ENCODE results near the gene NRARP.
A peak's percentile ranks its signal among the peaks of the same experiment; 100 is the strongest.

Gene NRARP

GRCh38 chr9:137293094-137293481, 9.0 kb downstream of the NRARP start:
- H3K27me3 ChIP-seq (ENCODE audit: control insufficient read depth, insufficient read depth, low read length): peaks cover 9% of the 10 kb centered on the region
- no peak overlapping the region for H3K9ac ChIP-seq (ENCODE audit: low read depth, low read length)
- peaks cover 2% of the 10 kb centered on the region for H3K4me1 ChIP-seq (ENCODE audit: control insufficient read depth, insufficient read depth, low read length)
- no peaks in the 10 kb centered on the region for H3K9me3 ChIP-seq (ENCODE audit: control insufficient read depth, insufficient read depth, low read length)
- no peak overlapping the region for H3K4me3 ChIP-seq (ENCODE audit: low read depth, low read length)
- H3K36me3 ChIP-seq (ENCODE audit: control insufficient read depth, insufficient read depth, low read length): no peaks in the 10 kb centered on the region

GRCh38 chr9:137286975-137287383, 15.1 kb downstream of the NRARP start:
- H3K9ac ChIP-seq (ENCODE audit: low read depth, low read length): no peak overlapping the region
- H3K4me3 ChIP-seq (ENCODE audit: low read depth, low read length): no peak overlapping the region
- no peaks in the 10 kb centered on the region for H3K36me3 ChIP-seq (ENCODE audit: control insufficient read depth, insufficient read depth, low read length)
- H3K9me3 ChIP-seq (ENCODE audit: control insufficient read depth, insufficient read depth, low read length): no peaks in the 10 kb centered on the region
- no peaks in the 10 kb centered on the region for H3K4me1 ChIP-seq (ENCODE audit: control insufficient read depth, insufficient read depth, low read length)
- H3K27me3 ChIP-seq (ENCODE audit: control insufficient read depth, insufficient read depth, low read length): no peaks in the 10 kb centered on the region

- H3K27me3 ChIP-seq (ENCODE audit: control insufficient read depth, insufficient read depth, low read length): no peaks in the 10 kb centered on the region
- no peak overlapping the region for H3K9ac ChIP-seq (ENCODE audit: low read depth, low read length)
- no peaks in the 10 kb centered on the region for H3K9me3 ChIP-seq (ENCODE audit: control insufficient read depth, insufficient read depth, low read length)
- no peaks in the 10 kb centered on the region for H3K4me1 ChIP-seq (ENCODE audit: control insufficient read depth, insufficient read depth, low read length)
- peaks cover 3% of the 10 kb centered on the region for H3K36me3 ChIP-seq (ENCODE audit: control insufficient read depth, insufficient read depth, low read length)
- H3K4me3 ChIP-seq (ENCODE audit: low read depth, low read length): peak overlapping the region; percentile 48
Measured at GRCh38 chr9:137281345-137282116, 20.5 kb downstream of the NRARP start.

GRCh38 chr9:137280474-137281344, 21.4 kb downstream of the NRARP start:
- H3K4me3 ChIP-seq (ENCODE audit: low read depth, low read length): peak overlapping the region; percentile 48
- H3K4me1 ChIP-seq (ENCODE audit: control insufficient read depth, insufficient read depth, low read length): peaks cover 3% of the 10 kb centered on the region
- no peaks in the 10 kb centered on the region for H3K27me3 ChIP-seq (ENCODE audit: control insufficient read depth, insufficient read depth, low read length)
- no peak overlapping the region for H3K9ac ChIP-seq (ENCODE audit: low read depth, low read length)
- no peaks in the 10 kb centered on the region for H3K9me3 ChIP-seq (ENCODE audit: control insufficient read depth, insufficient read depth, low read length)
- H3K36me3 ChIP-seq (ENCODE audit: control insufficient read depth, insufficient read depth, low read length): peaks cover 3% of the 10 kb centered on the region

- Histone ChIP-seq H3K9ac (ENCODE audit: low read depth, low read length) (no peak overlapping the region), H3K27me3 (ENCODE audit: control insufficient read depth, insufficient read depth, low read length) (no peaks in the 10 kb centered on the region), H3K4me3 (ENCODE audit: low read depth, low read length) (no peak overlapping the region), H3K36me3 (ENCODE audit: control insufficient read depth, insufficient read depth, low read length) (peaks cover 3% of the 10 kb centered on the region), H3K9me3 (ENCODE audit: control insufficient read depth, insufficient read depth, low read length) (no peaks in the 10 kb centered on the region), H3K4me1 (ENCODE audit: control insufficient read depth, insufficient read depth, low read length) (peaks cover 3% of the 10 kb centered on the region)
Measured at GRCh38 chr9:137279741-137280473, 22.2 kb downstream of the NRARP start.

GRCh38 chr9:137278721-137279711, 23.1 kb downstream of the NRARP start:
- H3K9ac ChIP-seq (ENCODE audit: low read depth, low read length): no peak overlapping the region
- peak overlapping the region; percentile 22 for H3K4me3 ChIP-seq (ENCODE audit: low read depth, low read length)
- H3K27me3 ChIP-seq (ENCODE audit: control insufficient read depth, insufficient read depth, low read length): no peaks in the 10 kb centered on the region

GRCh38 chr9:137278061-137278701, 23.9 kb downstream of the NRARP start:
- Histone ChIP-seq H3K36me3 (ENCODE audit: control insufficient read depth, insufficient read depth, low read length) (peaks cover 4% of the 10 kb centered on the region), H3K4me1 (ENCODE audit: control insufficient read depth, insufficient read depth, low read length) (peaks cover 3% of the 10 kb centered on the region), H3K27me3 (ENCODE audit: control insufficient read depth, insufficient read depth, low read length) (no peaks in the 10 kb centered on the region), H3K4me3 (ENCODE audit: low read depth, low read length) (peak overlapping the region; percentile 41), H3K9ac (ENCODE audit: low read depth, low read length) (peak overlapping the region; percentile 26), H3K9me3 (ENCODE audit: control insufficient read depth, insufficient read depth, low read length) (no peaks in the 10 kb centered on the region)

More at GRCh38 chr9:137278721-137279711, 23.1 kb downstream of the NRARP start:
- Histone ChIP-seq H3K4me1 (ENCODE audit: control insufficient read depth, insufficient read depth, low read length) (peaks cover 3% of the 10 kb centered on the region), H3K36me3 (ENCODE audit: control insufficient read depth, insufficient read depth, low read length) (peaks cover 3% of the 10 kb centered on the region), H3K9me3 (ENCODE audit: control insufficient read depth, insufficient read depth, low read length) (no peaks in the 10 kb centered on the region)

- Histone ChIP-seq H3K27me3 (ENCODE audit: control insufficient read depth, insufficient read depth, low read length) (no peaks in the 10 kb centered on the region), H3K4me3 (ENCODE audit: low read depth, low read length) (peak within 1 kb of the TSS; percentile 41), H3K36me3 (ENCODE audit: control insufficient read depth, insufficient read depth, low read length) (peaks cover 7% of the 10 kb centered on the region), H3K4me1 (ENCODE audit: control insufficient read depth, insufficient read depth, low read length) (peaks cover 3% of the 10 kb centered on the region), H3K9ac (ENCODE audit: low read depth, low read length) (peak within 1 kb of the TSS; percentile 32), H3K9me3 (ENCODE audit: control insufficient read depth, insufficient read depth, low read length) (no peaks in the 10 kb centered on the region)
Measured at GRCh38 chr9:137277329-137278041, 24.6 kb downstream of the NRARP start, which contains the start of gene TOR4A. TOR4A (plus strand) TSS chr9:137277726; CDS start chr9:137278690, 964 bp downstream.

- Histone ChIP-seq H3K9ac (ENCODE audit: low read depth, low read length) (peak overlapping the region; percentile 32), H3K36me3 (ENCODE audit: control insufficient read depth, insufficient read depth, low read length) (peaks cover 12% of the 10 kb centered on the region), H3K4me1 (ENCODE audit: control insufficient read depth, insufficient read depth, low read length) (peaks cover 3% of the 10 kb centered on the region), H3K9me3 (ENCODE audit: control insufficient read depth, insufficient read depth, low read length) (no peaks in the 10 kb centered on the region), H3K27me3 (ENCODE audit: control insufficient read depth, insufficient read depth, low read length) (no peaks in the 10 kb centered on the region), H3K4me3 (ENCODE audit: low read depth, low read length) (peak overlapping the region; percentile 41)
Measured at GRCh38 chr9:137276473-137277328, 25.4 kb downstream of the NRARP start.
